Measurements from ENCODE around the gene TNNC1. TPM values are rescaled to one million over a fixed set of nuclear protein-coding genes. Genes with fewer than 3 reads are reported as not detected.

Gene TNNC1
- total and polyA plus RNA-seq, 9 of the 15 experiments (the other 6 are each of a cell fraction or from before 2014, with no cell fraction given) = 0.08 to 0.85 (median 0.42) TPM; not detected in 4

DNA sequence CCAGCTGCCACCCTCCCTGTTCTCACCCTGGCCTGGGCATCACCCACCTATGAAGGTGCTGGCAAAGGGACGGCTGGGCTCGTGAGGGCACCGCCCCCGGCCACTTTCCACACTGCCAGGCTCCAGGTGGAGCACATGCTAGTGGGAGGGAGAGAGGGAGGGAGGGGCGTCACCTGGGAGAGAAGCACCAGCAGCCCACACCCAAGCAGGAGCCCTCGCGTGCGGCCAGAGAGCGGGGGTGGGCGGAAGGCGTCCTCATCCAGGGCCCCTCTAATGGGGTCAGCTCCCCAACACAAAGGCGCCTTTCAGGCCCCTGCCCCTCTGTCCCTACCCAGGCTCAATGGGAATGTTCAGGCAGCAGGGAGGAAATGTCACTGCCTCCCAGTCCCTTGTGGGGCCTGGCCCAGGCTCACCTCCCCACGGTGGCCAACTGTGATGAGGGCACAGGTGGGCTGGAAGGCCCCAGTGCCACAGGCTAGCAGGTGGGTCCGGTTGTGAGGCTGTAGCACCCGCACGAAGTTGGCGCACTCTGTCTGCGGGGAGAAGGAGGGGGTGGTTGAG, 12.0 kb downstream of the TNNC1 start (continued):
- TF ChIP-seq, protein P1, sequence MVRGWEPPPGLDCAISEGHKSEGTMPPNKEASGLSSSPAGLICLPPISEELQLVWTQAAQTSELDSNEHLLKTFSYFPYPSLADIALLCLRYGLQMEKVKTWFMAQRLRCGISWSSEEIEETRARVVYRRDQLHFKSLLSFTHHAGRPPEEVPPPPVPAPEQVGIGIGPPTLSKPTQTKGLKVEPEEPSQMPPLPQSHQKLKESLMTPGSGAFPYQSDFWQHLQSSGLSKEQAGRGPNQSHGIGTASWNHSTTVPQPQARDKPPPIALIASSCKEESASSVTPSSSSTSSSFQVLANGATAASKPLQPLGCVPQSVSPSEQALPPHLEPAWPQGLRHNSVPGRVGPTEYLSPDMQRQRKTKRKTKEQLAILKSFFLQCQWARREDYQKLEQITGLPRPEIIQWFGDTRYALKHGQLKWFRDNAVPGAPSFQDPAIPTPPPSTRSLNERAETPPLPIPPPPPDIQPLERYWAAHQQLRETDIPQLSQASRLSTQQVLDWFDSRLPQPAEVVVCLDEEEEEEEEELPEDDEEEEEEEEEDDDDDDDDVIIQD (CRISPR knock-in tag; IDR thresholded peaks at IDR 0.05) = no peak
- no peak for TF ChIP-seq ZNF212 (CRISPR knock-in tag; IDR thresholded peaks at IDR 0.05)
- TF ChIP-seq CREB1 (IDR thresholded peaks at IDR 0.05) = no peak
- TF ChIP-seq CREB1 (CRISPR knock-in tag; IDR thresholded peaks at IDR 0.05) = no peak
- no peak for TF ChIP-seq TAF15 (IDR thresholded peaks at IDR 0.05; ENCODE audit: low read depth, low read length)
- TF ChIP-seq SMC3 (conservative IDR thresholded peaks at IDR 0.05; ENCODE audit: insufficient read depth, low read depth, low read length) = no peak
- TF ChIP-seq KHSRP (IDR thresholded peaks at IDR 0.05) = no peak

DNA sequence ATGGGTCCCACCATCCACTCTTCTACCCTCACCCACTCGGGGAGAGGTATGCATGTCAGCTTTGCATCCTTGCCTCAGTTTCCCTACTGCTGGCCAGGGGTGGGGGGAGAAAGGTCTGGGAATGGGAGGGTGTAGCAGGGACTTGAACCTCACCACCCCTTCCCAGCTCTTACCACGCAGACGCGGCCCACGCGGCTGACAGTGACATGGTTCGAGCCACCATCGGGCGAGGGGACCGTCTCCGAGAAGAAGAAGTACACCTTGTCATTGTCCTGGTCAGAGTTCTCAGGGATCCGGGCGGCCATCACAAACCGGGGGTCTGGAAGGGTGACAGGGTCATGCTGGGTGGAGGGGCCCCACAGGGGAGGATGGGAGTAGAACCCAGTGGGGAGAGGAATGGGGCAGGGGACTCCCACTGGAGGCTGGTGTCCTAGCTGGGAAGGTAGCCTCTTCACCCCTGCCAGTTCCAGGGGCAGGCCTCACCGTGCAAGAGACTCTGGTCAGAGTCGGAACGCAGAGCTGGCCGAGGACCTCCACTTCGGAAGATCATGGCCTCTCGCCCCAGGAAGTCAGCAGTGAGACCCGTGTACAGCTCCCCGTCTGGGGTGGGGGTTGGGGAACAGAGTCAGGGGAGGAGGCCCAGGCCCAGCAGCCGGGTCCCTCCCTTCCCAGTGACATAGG, 12.6 kb downstream of the TNNC1 start:
- peaks cover 0 to 28% of the 10 kb centered on the region in 2 experiments; a peak in 2 of 5 replicates for H3K4me1 ChIP-seq (replicated peaks in 1 of 2; ENCODE audit: control insufficient read depth in 2 of 2, insufficient read depth in 2 of 2, low read length in 2 of 2)
- FAIRE-seq (no peak), ATAC-seq (no peak), DNase-seq (ENCODE audit: extremely low read depth in 1 of 4, low spot score in 3 of 4) (no peak)
- no peak overlapping the region for H3K4me2 ChIP-seq (ENCODE audit: insufficient read depth, low read length)
- H3K4me3 ChIP-seq = no peak overlapping the region
- WGBS (ENCODE audit: insufficient coverage, low coverage, missing lambda C conversion rate) = 71% methylated on average over 4 of the region's 23 CpGs
- ChIA-PET POLR2A (no interaction called here), CTCF (ENCODE audit: low intra/inter-chr PET ratio) (no interaction called here)
- H3K27ac ChIP-seq (ENCODE audit: extremely low read depth, low read depth, low read length) = no peak overlapping the region
- intact Hi-C loops (cut with micrococcal nuclease) = no loop called here
- no peak overlapping the region for H2AFZ ChIP-seq (ENCODE audit: low read depth, low read length)
- no TSS peak for BruUV-seq (replicated peaks)
- H3K9me3 ChIP-seq (replicated peaks; ENCODE audit: control insufficient read depth, insufficient read depth, low read depth, low read length) = no peaks in the 10 kb centered on the region
- H3K9me1 ChIP-seq (ENCODE audit: control insufficient read depth, insufficient read depth, low read length) = no peaks in the 10 kb centered on the region
- no peak overlapping the region for H3K9ac ChIP-seq (ENCODE audit: insufficient read depth in 1 of 2, low read depth in 2 of 2, low read length in 2 of 2)
- in situ Hi-C loops (cut with MboI) = loop anchor here (10.0 kb wide), 1 partner anchor 146 kb away; no protein-coding TSS in a partner anchor
- no peaks in the 10 kb centered on the region for H3K36me3 ChIP-seq (ENCODE audit: control insufficient read depth, insufficient read depth, low read length)
- H3K79me2 ChIP-seq (ENCODE audit: control insufficient read depth, insufficient read depth, low read length) = no peaks in the 10 kb centered on the region
- no peaks in the 10 kb centered on the region for H4K20me1 ChIP-seq (replicated peaks; ENCODE audit: control insufficient read depth, insufficient read depth, low read length)
- peaks cover 0 to 4% of the 10 kb centered on the region in 2 experiments; a peak in 1 of 5 replicates for H3K27me3 ChIP-seq (ENCODE audit: control insufficient read depth in 2 of 2, insufficient read depth in 2 of 2, low read length in 2 of 2)
- TF ChIP-seq, protein P2, sequence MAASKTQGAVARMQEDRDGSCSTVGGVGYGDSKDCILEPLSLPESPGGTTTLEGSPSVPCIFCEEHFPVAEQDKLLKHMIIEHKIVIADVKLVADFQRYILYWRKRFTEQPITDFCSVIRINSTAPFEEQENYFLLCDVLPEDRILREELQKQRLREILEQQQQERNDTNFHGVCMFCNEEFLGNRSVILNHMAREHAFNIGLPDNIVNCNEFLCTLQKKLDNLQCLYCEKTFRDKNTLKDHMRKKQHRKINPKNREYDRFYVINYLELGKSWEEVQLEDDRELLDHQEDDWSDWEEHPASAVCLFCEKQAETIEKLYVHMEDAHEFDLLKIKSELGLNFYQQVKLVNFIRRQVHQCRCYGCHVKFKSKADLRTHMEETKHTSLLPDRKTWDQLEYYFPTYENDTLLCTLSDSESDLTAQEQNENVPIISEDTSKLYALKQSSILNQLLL (CRISPR knock-in tag; IDR thresholded peaks at IDR 0.05; ENCODE audit: borderline replicate concordance) = no peak
- TF ChIP-seq, protein P3, sequence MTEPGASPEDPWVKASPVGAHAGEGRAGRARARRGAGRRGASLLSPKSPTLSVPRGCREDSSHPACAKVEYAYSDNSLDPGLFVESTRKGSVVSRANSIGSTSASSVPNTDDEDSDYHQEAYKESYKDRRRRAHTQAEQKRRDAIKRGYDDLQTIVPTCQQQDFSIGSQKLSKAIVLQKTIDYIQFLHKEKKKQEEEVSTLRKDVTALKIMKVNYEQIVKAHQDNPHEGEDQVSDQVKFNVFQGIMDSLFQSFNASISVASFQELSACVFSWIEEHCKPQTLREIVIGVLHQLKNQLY (CRISPR knock-in tag; conservative IDR thresholded peaks at IDR 0.05) = no peak
- TF ChIP-seq, protein P4, sequence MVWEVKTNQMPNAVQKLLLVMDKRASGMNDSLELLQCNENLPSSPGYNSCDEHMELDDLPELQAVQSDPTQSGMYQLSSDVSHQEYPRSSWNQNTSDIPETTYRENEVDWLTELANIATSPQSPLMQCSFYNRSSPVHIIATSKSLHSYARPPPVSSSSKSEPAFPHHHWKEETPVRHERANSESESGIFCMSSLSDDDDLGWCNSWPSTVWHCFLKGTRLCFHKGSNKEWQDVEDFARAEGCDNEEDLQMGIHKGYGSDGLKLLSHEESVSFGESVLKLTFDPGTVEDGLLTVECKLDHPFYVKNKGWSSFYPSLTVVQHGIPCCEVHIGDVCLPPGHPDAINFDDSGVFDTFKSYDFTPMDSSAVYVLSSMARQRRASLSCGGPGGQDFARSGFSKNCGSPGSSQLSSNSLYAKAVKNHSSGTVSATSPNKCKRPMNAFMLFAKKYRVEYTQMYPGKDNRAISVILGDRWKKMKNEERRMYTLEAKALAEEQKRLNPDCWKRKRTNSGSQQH (CRISPR knock-in tag; IDR thresholded peaks at IDR 0.05) = no peak
- TF ChIP-seq, protein P5, sequence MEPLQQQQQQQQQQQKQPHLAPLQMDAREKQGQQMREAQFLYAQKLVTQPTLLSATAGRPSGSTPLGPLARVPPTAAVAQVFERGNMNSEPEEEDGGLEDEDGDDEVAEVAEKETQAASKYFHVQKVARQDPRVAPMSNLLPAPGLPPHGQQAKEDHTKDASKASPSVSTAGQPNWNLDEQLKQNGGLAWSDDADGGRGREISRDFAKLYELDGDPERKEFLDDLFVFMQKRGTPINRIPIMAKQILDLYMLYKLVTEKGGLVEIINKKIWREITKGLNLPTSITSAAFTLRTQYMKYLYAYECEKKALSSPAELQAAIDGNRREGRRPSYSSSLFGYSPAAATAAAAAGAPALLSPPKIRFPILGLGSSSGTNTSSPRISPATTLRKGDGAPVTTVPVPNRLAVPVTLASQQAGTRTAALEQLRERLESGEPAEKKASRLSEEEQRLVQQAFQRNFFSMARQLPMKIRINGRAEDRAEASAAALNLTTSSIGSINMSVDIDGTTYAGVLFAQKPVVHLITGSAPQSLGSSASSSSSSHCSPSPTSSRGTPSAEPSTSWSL (CRISPR knock-in tag; IDR thresholded peaks at IDR 0.05; ENCODE audit: borderline replicate concordance) = no peak
- TF ChIP-seq ZZZ3 (IDR thresholded peaks at IDR 0.05) = no peak

All from K562 (cell line).